ENCODE data around the gene RRAS.

GRCh38 chr19:49642492-49643035, 2.6 kb upstream of the RRAS start:
- no peak for TF ChIP-seq CTCF (IDR thresholded peaks at IDR 0.05; ENCODE audit: insufficient read depth, low read length, poor library complexity, severe bottlenecking)
- TF ChIP-seq EZH2phosphoT487 (conservative IDR thresholded peaks at IDR 0.05; ENCODE audit: low read length): no peak

Data from SU-DHL-6 (cell line).